Endothelial cell of umbilical vein (primary cell): Measurements from ENCODE around the gene IFITM10.

Source experiments
- MAX ChIP-seq: IDR thresholded peaks from 2 replicates; pipeline ENCODE4 v1.6.1; 2011; ENCODE audit not compliant: insufficient read depth, insufficient read length
- POLR2A ChIP-seq: IDR thresholded peaks from 2 replicates; pipeline ENCODE4 v1.6.1; 2012; ENCODE audit warnings: low read depth, mild to moderate bottlenecking, control low read depth, low read length

- TF ChIP-seq MAX = no peak
- no peak for TF ChIP-seq POLR2A
Observed at GRCh38 chr11:1737080-1737757, 13.2 kb downstream of the IFITM10 start.
